WTC11 (cell line): ENCODE results near the gene GRAMD2B. TPM values are rescaled to one million over a fixed set of nuclear protein-coding genes. Genes with fewer than 3 reads are reported as not detected.
"Not testable (repeated sequence)": the region's sequence is repeated elsewhere in the genome, so short reads cannot be mapped to it uniquely, and the experiment has no call there.

Source experiments
- ATAC-seq: fragments of 200-7000 bp; cut with Tn5 transposase; 2 replicates; pipeline ENCODE4 v1.10.0; 2021; ENCODE audit warnings: mild to moderate bottlenecking, moderate library complexity
- CTCF ChIA-PET: fragments of 300-600 bp; sonication (Branson Sonifier 250); formaldehyde crosslinking; loops from one replicate; lab custom pipeline; 2021; ENCODE audit warnings: antibody characterized with exemption; lab: Charles Lee
- POLR2A ChIA-PET: fragments of 350-600 bp; sonication (Branson Sonifier 250); formaldehyde crosslinking; loops from one replicate; lab custom pipeline; 2021; ENCODE audit warnings: antibody characterized with exemption; lab: Charles Lee
- DNase-seq: peaks from one replicate; pipeline ENCODE4 v3.0.0; 2021; ENCODE audit warnings: low spot score
- H3K27ac Mint-ChIP-seq: 2 replicates; pipeline ENCODE4 v1.8.0; 2021; ENCODE audit warnings: mixed read lengths
- H3K27me3 Mint-ChIP-seq: 2 replicates; pipeline ENCODE4 v1.8.0; 2021; ENCODE audit warnings: low read depth, mild to moderate bottlenecking, moderate library complexity, mixed read lengths
- H3K36me3 Mint-ChIP-seq: 2 replicates; pipeline ENCODE4 v1.8.0; 2021; ENCODE audit warnings: mixed read lengths
- H3K4me1 Mint-ChIP-seq: 2 replicates; pipeline ENCODE4 v1.8.0; 2022; ENCODE audit warnings: mixed read lengths
- H3K4me3 Mint-ChIP-seq: 2 replicates; pipeline ENCODE4 v1.8.0; 2021; ENCODE audit warnings: mild to moderate bottlenecking, moderate library complexity, mixed read lengths
- H3K9me3 Mint-ChIP-seq: 2 replicates; pipeline ENCODE4 v1.8.0; 2021; ENCODE audit warnings: mixed read lengths
- ATF1 ChIP-seq: sonication (generic); formaldehyde crosslinking; IDR thresholded peaks from 2 replicates; pipeline ENCODE4 v1.8.1; 2023; ENCODE audit warnings: mild to moderate bottlenecking, moderate library complexity, missing genetic modification reagents
- CREM ChIP-seq: sonication (generic); formaldehyde crosslinking; IDR thresholded peaks from 2 replicates; pipeline ENCODE4 v1.8.1; 2022; ENCODE audit warnings: mild to moderate bottlenecking, missing genetic modification reagents, moderate library complexity
- FOXP1 ChIP-seq: sonication (generic); formaldehyde crosslinking; IDR thresholded peaks from 2 replicates; pipeline ENCODE4 v1.8.0; 2022; ENCODE audit warnings: missing genetic modification reagents, mild to moderate bottlenecking, moderate library complexity, borderline replicate concordance
- KAT7 ChIP-seq: sonication (generic); formaldehyde crosslinking; IDR thresholded peaks from 2 replicates; pipeline ENCODE4 v1.8.1; 2023; ENCODE audit warnings: missing genetic modification reagents, mild to moderate bottlenecking, borderline replicate concordance
- RELA ChIP-seq: sonication (generic); formaldehyde crosslinking; IDR thresholded peaks from 2 replicates; pipeline ENCODE4 v1.8.1; 2022; ENCODE audit warnings: missing genetic modification reagents, mild to moderate bottlenecking, borderline replicate concordance
- TP53 ChIP-seq: sonication (generic); formaldehyde crosslinking; IDR thresholded peaks from 2 replicates; pipeline ENCODE4 v1.8.1; 2023; ENCODE audit warnings: mild to moderate bottlenecking, missing genetic modification reagents
- ZBTB21 ChIP-seq: sonication (generic); formaldehyde crosslinking; IDR thresholded peaks from 2 replicates; pipeline ENCODE4 v1.8.1; 2023; ENCODE audit warnings: mild to moderate bottlenecking, missing genetic modification reagents, borderline replicate concordance
- ZNF121 ChIP-seq: sonication (generic); formaldehyde crosslinking; IDR thresholded peaks from 2 replicates; pipeline ENCODE4 v1.8.0; 2023; ENCODE audit warnings: missing genetic modification reagents
- ZNF138 ChIP-seq: sonication (generic); formaldehyde crosslinking; conservative IDR thresholded peaks from 2 replicates; pipeline ENCODE4 v1.8.1; 2022; ENCODE audit warnings: mild to moderate bottlenecking, moderate library complexity, missing genetic modification reagents
- total RNA-seq: library from RNA; stranded (reverse); gene quantifications from 3 replicates; pipeline ENCODE4 v1.2.3, GENCODE V29; 2021
- TF ChIP-seq, protein P1 (sequence below): fragments of 250-450 bp; sonication (Bioruptor Pico); conservative IDR thresholded peaks from 2 replicates; pipeline ENCODE4 v1.9.0; 2021; ENCODE audit warnings: mild to moderate bottlenecking
- TF ChIP-seq, protein P2 (sequence below): sonication (generic); formaldehyde crosslinking; IDR thresholded peaks from 2 replicates; pipeline ENCODE4 v1.8.1; 2022; ENCODE audit warnings: missing genetic modification reagents, borderline replicate concordance
- TF ChIP-seq, protein P3 (sequence below): fragments of 250-450 bp; sonication (Bioruptor Pico); IDR thresholded peaks from 2 replicates; pipeline ENCODE4 v1.9.0; 2021; ENCODE audit warnings: moderate library complexity, mild to moderate bottlenecking, inconsistent platforms, borderline replicate concordance
- TF ChIP-seq, protein P4 (sequence below): sonication (generic); formaldehyde crosslinking; IDR thresholded peaks from 2 replicates; pipeline ENCODE4 v1.8.1; 2022; ENCODE audit warnings: mild to moderate bottlenecking, missing genetic modification reagents, moderate library complexity, borderline replicate concordance
- TF ChIP-seq, protein P5 (sequence below): fragments of 250-450 bp; sonication (Bioruptor Pico); IDR thresholded peaks from 2 replicates; pipeline ENCODE4 v1.8.0; 2021; ENCODE audit warnings: mild to moderate bottlenecking
- TF ChIP-seq, protein P6 (sequence below): sonication (generic); formaldehyde crosslinking; IDR thresholded peaks from 2 replicates; pipeline ENCODE4 v1.8.1; 2023; ENCODE audit warnings: mild to moderate bottlenecking, missing genetic modification reagents
- TF ChIP-seq, protein P7 (sequence below): sonication (generic); formaldehyde crosslinking; IDR thresholded peaks from 2 replicates; pipeline ENCODE4 v1.8.0; 2022; ENCODE audit warnings: mild to moderate bottlenecking, missing genetic modification reagents

GRAMD2B gene
- total RNA-seq, 1 experiment from 2014 or later = 11.6 TPM

DNA sequence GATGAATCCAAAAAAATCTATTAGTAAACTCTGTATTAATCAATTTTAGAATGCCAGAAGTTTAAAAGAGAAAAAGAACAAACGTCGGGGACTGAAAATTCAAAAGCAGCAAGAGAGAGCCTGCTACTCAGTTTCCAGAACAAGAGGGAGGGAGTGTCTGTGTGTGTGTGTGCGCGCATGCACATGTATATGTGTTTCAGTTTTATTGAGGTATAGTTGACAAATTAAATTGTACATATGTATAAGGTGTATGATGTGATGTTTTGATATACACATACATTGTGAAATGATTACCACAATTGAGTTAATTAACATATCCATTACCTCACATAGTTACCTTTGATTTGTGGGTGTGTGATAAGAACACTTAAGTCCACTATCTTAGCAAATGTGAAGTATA is 27.6 kb upstream of the GRAMD2B start:
- Mint-ChIP-seq H3K36me3 (peaks cover 13% of the 10 kb centered on the region), H3K4me1 (peaks cover 7% of the 10 kb centered on the region), H3K27ac (no peak overlapping the region), H3K4me3 (no peak overlapping the region), H3K9me3 (peaks cover 31% of the 10 kb centered on the region), H3K27me3 (no peaks in the 10 kb centered on the region)
- POLR2A ChIA-PET = no interaction called here
- ATAC-seq (no peak), DNase-seq (no peak)
- CTCF ChIA-PET = no interaction called here
- TF ChIP-seq ATF1 (CRISPR knock-in tag) = no peak

DNA sequence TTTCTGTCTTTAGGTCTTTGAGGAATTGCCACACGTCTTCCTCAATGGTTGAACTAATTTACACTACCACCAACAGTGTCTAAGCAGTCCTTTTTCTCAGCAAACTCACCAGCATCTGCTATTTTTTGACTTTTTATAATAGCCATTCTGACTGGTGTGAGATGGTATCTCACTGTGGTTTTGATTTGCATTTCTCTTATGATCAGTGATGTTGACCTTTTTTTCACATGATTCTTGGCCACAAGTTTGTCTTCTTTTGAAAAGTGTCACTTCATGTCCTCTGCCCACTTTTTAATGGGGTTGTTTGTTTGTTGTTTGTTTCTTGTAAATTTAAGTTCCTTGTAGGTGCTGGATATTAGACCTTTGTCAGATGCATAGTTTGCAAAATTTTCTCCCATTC is 26.5 kb upstream of the GRAMD2B start:
- H3K27ac Mint-ChIP-seq, POLR2A ChIA-PET, H3K27me3 Mint-ChIP-seq: not testable (repeated sequence)

DNA sequence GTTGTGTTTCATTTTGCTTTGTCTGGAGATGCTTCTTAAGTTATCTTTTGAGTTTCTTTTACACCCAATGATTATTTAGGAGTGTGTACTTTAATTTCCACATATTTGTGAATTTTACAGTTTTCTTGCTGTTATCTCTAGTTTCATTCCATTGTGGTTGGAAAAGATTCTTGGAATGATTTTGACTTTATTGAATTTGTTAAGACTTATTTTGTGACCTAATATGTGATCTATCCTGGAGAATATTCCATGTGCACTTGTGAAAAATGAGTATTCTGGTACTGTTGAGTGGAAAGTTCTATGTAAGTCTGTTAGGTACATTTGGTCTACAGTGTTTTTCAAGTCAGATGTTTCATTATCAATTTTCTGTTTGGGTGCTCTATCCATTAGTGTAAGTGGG is 24.4 kb upstream of the GRAMD2B start:
- POLR2A ChIA-PET = no interaction called here
- TF ChIP-seq KAT7 (CRISPR knock-in tag) (no peak), RELA (CRISPR knock-in tag) (no peak), ZNF121 (CRISPR knock-in tag) (no peak), ZNF138 (CRISPR knock-in tag) (no peak)
- TF ChIP-seq, protein P1, sequence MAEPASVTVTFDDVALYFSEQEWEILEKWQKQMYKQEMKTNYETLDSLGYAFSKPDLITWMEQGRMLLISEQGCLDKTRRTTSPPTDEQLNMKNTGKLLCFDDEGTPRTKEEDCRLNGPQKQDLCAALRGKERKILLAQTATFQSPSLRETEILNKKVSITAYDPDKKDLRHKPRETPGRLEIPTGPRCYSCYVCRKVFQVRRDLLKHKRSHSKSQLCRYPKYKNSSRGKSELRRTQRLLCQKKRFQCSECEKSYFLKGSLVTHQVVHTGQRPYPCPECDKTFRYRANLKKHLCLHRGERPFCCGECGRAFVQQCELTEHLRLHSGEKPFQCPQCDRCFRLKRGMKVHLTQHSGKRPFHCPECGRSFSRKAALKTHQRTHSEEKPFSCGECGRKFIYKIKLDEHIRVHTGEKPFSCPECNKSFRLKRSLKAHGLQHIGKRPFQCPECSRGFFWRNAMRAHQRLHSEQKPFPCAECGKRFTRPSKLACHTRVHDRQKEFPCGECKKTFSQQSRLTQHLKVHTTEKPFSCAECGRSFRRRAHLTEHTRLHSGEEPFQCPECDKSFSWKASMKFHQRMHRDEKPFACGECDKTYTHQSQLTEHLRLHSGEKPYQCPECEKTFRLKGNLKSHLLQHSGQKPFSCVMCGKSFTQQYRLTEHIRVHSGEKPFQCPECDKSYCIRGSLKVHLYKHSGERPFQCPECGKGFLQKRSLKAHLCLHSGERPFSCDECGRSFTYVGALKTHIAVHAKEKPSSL = no peak
- TF ChIP-seq, protein P2, sequence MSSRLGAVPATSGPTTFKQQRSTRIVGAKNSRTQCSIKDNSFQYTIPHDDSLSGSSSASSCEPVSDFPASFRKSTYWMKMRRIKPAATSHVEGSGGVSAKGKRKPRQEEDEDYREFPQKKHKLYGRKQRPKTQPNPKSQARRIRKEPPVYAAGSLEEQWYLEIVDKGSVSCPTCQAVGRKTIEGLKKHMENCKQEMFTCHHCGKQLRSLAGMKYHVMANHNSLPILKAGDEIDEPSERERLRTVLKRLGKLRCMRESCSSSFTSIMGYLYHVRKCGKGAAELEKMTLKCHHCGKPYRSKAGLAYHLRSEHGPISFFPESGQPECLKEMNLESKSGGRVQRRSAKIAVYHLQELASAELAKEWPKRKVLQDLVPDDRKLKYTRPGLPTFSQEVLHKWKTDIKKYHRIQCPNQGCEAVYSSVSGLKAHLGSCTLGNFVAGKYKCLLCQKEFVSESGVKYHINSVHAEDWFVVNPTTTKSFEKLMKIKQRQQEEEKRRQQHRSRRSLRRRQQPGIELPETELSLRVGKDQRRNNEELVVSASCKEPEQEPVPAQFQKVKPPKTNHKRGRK (CRISPR knock-in tag) = no peak

More for the DNA sequence above, 26.5 kb upstream of the GRAMD2B start:
- CTCF ChIA-PET, H3K4me3 Mint-ChIP-seq, DNase-seq, ATAC-seq, H3K4me1 Mint-ChIP-seq: not testable (repeated sequence)
- Mint-ChIP-seq H3K9me3 (peaks cover 39% of the 10 kb centered on the region), H3K36me3 (peaks cover 21% of the 10 kb centered on the region)

DNA sequence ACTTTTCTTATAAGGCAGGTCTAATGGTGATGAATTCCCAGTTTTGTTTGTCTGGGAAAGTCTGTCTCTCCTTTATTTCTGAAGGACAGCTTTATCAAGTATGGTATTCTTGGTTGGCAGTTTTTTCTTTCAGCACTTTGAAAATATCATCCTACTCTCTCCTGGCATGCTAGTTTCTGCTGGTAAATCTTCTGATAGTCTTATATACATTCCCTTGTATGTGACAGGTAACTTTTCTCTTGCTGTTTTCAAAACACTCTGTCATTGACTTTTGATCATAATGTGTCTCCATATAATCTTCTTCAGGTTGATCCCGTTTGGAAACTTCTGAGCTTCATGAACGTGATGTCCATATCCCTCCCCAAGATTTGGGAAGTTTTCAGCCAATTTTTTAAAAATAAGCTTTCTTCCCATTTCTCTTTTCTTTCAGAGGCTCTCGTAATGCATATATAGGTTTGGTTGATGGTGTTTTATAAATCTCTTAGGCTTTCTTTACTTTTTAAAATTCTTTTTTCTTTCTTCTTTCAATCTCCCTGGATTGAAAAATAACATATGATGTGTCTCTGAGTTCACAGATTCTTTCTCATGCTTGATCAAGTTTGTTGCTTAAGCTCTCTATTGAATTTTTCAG is 22.5 kb upstream of the GRAMD2B start:
- ChIA-PET CTCF (no interaction called here), POLR2A (no interaction called here)
- peaks cover 18% of the 10 kb centered on the region for H3K4me1 Mint-ChIP-seq
- ATAC-seq (no peak), DNase-seq (no peak)
- no peak overlapping the region for H3K4me3 Mint-ChIP-seq
- no peak overlapping the region for H3K27ac Mint-ChIP-seq
- H3K9me3 Mint-ChIP-seq = peaks cover 45% of the 10 kb centered on the region
- no peaks in the 10 kb centered on the region for H3K27me3 Mint-ChIP-seq
- H3K36me3 Mint-ChIP-seq = peaks cover 21% of the 10 kb centered on the region
- TF ChIP-seq FOXP1 (CRISPR knock-in tag) (no peak), CREM (CRISPR knock-in tag) (no peak), ZBTB21 (no peak), TP53 (no peak)
- TF ChIP-seq, protein P3, sequence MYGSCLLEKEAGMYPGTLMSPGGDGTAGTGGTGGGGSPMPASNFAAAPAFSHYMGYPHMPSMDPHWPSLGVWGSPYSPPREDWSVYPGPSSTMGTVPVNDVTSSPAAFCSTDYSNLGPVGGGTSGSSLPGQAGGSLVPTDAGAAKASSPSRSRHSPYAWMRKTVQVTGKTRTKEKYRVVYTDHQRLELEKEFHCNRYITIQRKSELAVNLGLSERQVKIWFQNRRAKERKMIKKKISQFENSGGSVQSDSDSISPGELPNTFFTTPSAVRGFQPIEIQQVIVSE = no peak
- TF ChIP-seq, protein P4, sequence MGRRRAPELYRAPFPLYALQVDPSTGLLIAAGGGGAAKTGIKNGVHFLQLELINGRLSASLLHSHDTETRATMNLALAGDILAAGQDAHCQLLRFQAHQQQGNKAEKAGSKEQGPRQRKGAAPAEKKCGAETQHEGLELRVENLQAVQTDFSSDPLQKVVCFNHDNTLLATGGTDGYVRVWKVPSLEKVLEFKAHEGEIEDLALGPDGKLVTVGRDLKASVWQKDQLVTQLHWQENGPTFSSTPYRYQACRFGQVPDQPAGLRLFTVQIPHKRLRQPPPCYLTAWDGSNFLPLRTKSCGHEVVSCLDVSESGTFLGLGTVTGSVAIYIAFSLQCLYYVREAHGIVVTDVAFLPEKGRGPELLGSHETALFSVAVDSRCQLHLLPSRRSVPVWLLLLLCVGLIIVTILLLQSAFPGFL = no peak
- TF ChIP-seq, protein P2 (CRISPR knock-in tag) = no peak
- TF ChIP-seq, protein P5, sequence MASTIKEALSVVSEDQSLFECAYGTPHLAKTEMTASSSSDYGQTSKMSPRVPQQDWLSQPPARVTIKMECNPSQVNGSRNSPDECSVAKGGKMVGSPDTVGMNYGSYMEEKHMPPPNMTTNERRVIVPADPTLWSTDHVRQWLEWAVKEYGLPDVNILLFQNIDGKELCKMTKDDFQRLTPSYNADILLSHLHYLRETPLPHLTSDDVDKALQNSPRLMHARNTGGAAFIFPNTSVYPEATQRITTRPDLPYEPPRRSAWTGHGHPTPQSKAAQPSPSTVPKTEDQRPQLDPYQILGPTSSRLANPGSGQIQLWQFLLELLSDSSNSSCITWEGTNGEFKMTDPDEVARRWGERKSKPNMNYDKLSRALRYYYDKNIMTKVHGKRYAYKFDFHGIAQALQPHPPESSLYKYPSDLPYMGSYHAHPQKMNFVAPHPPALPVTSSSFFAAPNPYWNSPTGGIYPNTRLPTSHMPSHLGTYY = no peak
- TF ChIP-seq, protein P6, sequence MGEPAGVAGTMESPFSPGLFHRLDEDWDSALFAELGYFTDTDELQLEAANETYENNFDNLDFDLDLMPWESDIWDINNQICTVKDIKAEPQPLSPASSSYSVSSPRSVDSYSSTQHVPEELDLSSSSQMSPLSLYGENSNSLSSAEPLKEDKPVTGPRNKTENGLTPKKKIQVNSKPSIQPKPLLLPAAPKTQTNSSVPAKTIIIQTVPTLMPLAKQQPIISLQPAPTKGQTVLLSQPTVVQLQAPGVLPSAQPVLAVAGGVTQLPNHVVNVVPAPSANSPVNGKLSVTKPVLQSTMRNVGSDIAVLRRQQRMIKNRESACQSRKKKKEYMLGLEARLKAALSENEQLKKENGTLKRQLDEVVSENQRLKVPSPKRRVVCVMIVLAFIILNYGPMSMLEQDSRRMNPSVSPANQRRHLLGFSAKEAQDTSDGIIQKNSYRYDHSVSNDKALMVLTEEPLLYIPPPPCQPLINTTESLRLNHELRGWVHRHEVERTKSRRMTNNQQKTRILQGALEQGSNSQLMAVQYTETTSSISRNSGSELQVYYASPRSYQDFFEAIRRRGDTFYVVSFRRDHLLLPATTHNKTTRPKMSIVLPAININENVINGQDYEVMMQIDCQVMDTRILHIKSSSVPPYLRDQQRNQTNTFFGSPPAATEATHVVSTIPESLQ (CRISPR knock-in tag) = no peak
- TF ChIP-seq, protein P7, sequence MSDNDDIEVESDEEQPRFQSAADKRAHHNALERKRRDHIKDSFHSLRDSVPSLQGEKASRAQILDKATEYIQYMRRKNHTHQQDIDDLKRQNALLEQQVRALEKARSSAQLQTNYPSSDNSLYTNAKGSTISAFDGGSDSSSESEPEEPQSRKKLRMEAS = no peak

More for the DNA sequence above, 24.4 kb upstream of the GRAMD2B start:
- Mint-ChIP-seq H3K27me3 (no peaks in the 10 kb centered on the region), H3K9me3 (peaks cover 45% of the 10 kb centered on the region), H3K4me1 (peaks cover 13% of the 10 kb centered on the region), H3K36me3 (peaks cover 21% of the 10 kb centered on the region), H3K27ac (no peak overlapping the region), H3K4me3 (no peak overlapping the region)
- DNase-seq = no peak
- CTCF ChIA-PET = no interaction called here
- ATAC-seq = no peak
